ENCODE data around the gene IFNA8.

- TF ChIP-seq CTCF (IDR thresholded peaks at IDR 0.05 in 4 of 5, conservative IDR thresholded peaks at IDR 0.05 in 1 of 5) (no peak), POLR2A (IDR thresholded peaks at IDR 0.05) (no peak)
Observed at GRCh38 chr9:21385131-21385670, 23.7 kb upstream of the IFNA8 start, which contains the start of gene IFNA2.

Measured in gastrocnemius medialis (tissue), 4 donors.